AG20443 (cell line): ENCODE results near the gene CEL.
A peak's percentile ranks its signal among the peaks of the same experiment; 100 is the strongest.

Experiments used
- DNase-seq: peaks from one replicate; pipeline ENCODE4 v3.0.0; 2012; ENCODE audit warnings: low spot score, mixed read lengths

Gene CEL

GRCh38 chr9:133117271-133118178, 55.7 kb downstream of the CEL start:
- peak; percentile 30 for DNase-seq

- no peak for DNase-seq
Measured at GRCh38 chr9:133118179-133118520, 56.4 kb downstream of the CEL start.

- no peak for DNase-seq
Measured at GRCh38 chr9:133118568-133118967, 56.8 kb downstream of the CEL start.

- DNase-seq = peak; percentile 50
Measured at GRCh38 chr9:133119103-133119845, 57.5 kb downstream of the CEL start.

GRCh38 chr9:133119846-133120500, 58.2 kb downstream of the CEL start:
- DNase-seq = peak; percentile 27

- DNase-seq = peak; percentile 22
Measured at GRCh38 chr9:133120501-133121197, 58.9 kb downstream of the CEL start.
